GM18867 (cell line): Measurements from ENCODE around the gene ATXN1.

Source experiments
- ATAC-seq: cut with Tn5 transposase; IDR thresholded peaks from one replicate; pipeline ENCODE4 v1.9.1; 2021; ENCODE audit warnings: mild to moderate bottlenecking, moderate library complexity; ENCODE audit not compliant: unreplicated experiment

The ATXN1 gene

GRCh38 chr6:16254535-16254934, 506.7 kb downstream of the ATXN1 start:
- no peak for ATAC-seq

GRCh38 chr6:16253399-16254144, 507.7 kb downstream of the ATXN1 start:
- ATAC-seq, result no peak

- ATAC-seq, result no peak
Observed at GRCh38 chr6:16252686-16253299, 508.5 kb downstream of the ATXN1 start.

GRCh38 chr6:16251706-16252105, 509.6 kb downstream of the ATXN1 start:
- ATAC-seq, result no peak

- no peak for ATAC-seq
Observed at GRCh38 chr6:16249971-16250370, 511.3 kb downstream of the ATXN1 start.
